GM12865 (cell line): ENCODE results near the gene IL1RAPL2.
A peak's percentile ranks its signal among the peaks of the same experiment; 100 is the strongest.

Experiments
- DNase-seq: peaks from one replicate; pipeline ENCODE4 v3.0.0; 2010; ENCODE audit warnings: low read depth
- H3K4me3 ChIP-seq: 2 replicates; pipeline ENCODE4 v1.5.1; 2011; ENCODE audit warnings: mild to moderate bottlenecking, low read depth, low read length, control low read depth
- TF ChIP-seq, protein P1 (sequence below): IDR thresholded peaks from 2 replicates; pipeline ENCODE4 v1.5.1; 2011; ENCODE audit warnings: low read length, control low read depth, low read depth, inconsistent platforms; ENCODE audit not compliant: insufficient read depth; ENCODE audit errors: missing control alignments

The IL1RAPL2 gene

DNA sequence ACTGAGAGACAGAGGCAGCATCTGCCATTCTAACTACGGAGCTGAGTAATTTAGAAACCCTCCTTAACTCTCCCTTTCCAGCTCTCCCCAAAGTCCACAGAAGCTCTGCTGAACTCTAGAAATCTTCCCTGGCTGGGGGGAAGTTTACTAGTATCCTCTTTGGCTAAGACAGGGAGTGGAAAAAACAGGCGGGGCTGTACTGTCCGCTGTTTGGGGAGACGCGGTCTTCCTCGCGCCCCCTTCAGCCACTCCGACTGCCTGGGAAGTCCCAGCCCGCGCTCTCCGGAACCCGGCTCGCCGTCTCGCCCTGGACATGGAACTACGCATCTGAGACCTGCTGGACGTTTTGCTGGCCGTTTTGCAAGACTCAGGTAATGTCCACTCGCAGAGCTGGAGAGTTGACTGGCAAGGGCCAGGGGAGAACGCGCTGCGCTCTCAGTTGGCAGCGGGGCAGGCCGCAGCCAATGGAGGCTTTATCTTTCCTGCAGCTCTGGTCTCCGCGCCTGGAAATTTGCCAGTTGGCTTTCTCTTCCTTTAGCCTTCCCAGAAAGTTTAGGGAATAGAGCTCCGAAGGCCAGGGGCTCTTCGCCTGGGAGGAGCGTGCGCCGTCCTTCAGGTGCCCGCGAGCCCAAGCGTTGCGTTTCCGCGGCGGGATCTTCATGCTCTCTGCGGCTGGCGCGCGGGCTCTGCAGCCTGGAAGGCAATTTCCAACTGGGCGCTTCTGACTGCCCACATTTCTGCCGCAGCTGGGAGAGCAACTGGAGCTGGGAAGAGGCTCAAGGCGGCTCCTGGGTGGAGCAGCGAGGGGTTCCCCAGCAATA lies 892 bp downstream of the IL1RAPL2 start:
- DNase-seq: no peak
- H3K4me3 ChIP-seq: no peak overlapping the region
- TF ChIP-seq, protein P1, sequence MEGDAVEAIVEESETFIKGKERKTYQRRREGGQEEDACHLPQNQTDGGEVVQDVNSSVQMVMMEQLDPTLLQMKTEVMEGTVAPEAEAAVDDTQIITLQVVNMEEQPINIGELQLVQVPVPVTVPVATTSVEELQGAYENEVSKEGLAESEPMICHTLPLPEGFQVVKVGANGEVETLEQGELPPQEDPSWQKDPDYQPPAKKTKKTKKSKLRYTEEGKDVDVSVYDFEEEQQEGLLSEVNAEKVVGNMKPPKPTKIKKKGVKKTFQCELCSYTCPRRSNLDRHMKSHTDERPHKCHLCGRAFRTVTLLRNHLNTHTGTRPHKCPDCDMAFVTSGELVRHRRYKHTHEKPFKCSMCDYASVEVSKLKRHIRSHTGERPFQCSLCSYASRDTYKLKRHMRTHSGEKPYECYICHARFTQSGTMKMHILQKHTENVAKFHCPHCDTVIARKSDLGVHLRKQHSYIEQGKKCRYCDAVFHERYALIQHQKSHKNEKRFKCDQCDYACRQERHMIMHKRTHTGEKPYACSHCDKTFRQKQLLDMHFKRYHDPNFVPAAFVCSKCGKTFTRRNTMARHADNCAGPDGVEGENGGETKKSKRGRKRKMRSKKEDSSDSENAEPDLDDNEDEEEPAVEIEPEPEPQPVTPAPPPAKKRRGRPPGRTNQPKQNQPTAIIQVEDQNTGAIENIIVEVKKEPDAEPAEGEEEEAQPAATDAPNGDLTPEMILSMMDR: no peak

DNA sequence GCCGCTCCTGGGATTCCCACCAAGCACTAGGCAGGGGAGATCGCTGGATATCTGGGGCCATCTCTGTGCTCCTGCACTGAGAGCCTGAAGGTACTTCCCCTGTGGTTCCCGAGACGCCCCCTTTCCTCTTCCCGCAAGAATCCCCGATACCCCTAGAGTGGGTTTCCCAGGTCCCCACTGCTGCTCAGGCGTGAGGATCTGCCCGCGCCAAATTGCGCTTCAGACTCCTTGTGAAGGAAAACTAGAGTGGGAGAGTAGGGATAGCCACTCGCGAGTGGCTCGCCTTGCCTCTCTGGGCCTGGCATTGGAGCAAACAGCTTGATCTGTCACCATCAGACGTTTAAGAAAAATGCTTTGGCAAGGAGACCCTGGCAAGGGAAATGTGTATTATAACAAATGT lies 1.5 kb downstream of the IL1RAPL2 start:
- TF ChIP-seq, protein P1: no peak
- DNase-seq: no peak
- H3K4me3 ChIP-seq: no peak overlapping the region

DNA sequence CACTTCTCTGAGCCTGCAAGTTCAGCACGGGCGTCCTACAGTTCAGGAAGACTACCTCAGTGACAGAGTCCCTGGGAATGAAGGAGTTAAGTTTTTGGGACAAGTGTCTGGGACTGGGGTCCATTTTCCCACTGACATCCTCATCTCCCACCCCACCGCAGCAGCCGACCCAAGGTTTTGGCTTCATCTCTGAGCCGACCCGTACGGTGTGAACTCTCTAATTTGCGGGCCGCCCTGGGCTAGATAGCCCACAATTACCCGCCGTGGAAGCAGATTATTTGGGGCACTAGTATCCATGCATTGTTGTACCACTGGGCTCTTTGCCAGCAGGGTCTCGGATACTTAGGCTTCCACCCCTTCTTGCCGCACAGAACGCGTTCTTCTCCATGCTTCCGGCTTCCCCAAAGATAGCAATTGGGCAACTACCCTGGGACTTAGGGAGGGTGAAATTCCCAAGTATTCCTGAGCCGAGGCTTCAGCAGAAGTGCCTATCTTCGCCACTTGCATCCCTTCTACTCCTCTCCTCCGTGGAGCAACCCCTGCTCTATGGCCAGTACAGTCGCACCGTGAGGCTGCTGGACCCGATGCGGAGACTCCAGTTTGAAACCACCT lies 2.4 kb downstream of the IL1RAPL2 start:
- H3K4me3 ChIP-seq: no peak overlapping the region
- TF ChIP-seq, protein P1: no peak
- no peak for DNase-seq

DNA sequence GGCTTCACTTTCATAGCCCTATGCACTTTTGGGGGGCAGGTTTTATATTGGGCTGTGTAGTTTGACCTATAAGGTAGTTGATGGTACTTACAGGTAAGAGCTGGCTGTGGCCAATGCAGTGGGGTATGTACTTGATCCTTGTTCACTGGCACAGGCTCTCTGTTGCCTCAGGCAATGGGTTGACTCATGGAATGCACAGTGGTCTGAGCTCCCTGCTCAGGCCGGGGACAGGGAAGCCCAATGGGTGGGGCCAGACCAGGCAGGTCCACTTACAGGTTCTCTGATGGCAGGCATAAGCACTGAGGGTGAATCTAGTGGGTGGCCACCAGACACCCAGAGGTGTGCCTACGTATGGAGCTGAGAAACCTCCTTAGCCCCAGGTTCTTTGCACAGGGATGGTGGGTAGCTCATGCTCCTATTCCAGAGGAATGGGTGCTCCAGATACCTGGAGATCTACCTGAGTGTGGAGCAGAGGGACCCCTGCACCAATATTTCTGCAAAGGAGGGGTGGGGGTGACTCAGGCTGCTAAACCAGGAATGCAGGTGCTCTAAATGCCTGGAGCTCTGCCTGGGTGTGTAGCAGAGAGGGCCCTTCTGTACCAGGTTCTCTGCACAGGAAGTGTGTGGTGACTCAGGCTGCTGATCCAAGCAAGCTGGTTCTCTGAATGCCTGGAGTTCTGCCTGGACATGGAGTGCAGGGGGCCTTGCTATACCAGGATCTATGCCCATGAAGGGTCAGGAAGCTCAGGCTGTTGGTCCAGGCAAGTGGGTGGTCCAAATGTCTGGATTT lies 52.3 kb downstream of the IL1RAPL2 start:
- TF ChIP-seq, protein P1: no peak
- no peak overlapping the region for H3K4me3 ChIP-seq
- no peak for DNase-seq

DNA sequence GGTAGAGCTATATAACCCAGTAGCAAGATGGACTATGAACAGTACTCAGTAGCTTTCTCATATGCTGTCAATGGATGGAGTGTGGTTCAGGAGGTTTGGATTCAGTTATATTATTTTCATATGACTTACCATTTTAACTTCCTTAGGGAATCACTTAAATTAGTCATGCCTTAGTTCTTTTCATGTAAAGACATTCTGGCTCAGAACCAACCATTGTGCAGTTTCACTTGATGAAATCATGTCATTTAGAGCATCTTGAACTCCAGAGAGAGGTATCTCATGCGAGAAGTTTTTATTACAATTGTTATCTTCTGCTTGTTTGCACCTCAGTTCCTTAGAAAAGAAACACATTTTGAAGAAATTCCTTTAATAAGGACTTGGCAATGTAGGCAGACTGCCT lies 55.8 kb downstream of the IL1RAPL2 start:
- no peak overlapping the region for H3K4me3 ChIP-seq
- DNase-seq: no peak
- TF ChIP-seq, protein P1: no peak

DNA sequence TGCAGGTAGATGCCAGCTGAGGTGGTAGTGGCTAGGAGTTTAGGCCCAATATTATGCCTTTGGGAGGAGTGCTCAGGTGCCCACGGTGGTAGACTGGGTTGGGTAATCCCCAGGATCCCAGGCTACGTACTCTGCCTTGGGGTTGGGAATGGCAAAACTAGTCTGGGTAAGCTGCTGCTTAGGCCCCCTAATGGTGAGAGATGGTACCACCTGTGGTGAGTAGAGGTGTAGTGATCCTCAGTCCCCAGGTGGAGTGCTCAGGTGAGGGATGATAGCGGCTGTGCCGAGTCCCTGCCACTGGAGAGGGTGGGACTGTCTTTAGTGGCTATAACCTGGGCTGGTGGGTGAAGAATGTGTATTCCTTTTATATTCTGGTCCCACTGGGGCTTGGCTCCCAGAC lies 75.2 kb downstream of the IL1RAPL2 start:
- no peak overlapping the region for H3K4me3 ChIP-seq
- DNase-seq: peak; percentile 1
- TF ChIP-seq, protein P1: peak; percentile 20
